A673 (cell line): Measurements from ENCODE around the gene NUDT8. TPM values are rescaled to one million over a fixed set of nuclear protein-coding genes. Genes with fewer than 3 reads are reported as not detected.

Experiments
- BruUV-seq: library from RNA; stranded (reverse); fragments of 400-500 nt; replicated peaks from 2 replicates; lab custom pipeline; 2021; lab: Mats Ljungman, UMichigan
- CTCF ChIA-PET: fragments of 300-600 bp; sonication (Branson Sonifier 250); formaldehyde crosslinking; loops from one replicate; lab custom pipeline; 2022; ENCODE audit warnings: antibody characterized with exemption; lab: Charles Lee
- POLR2A ChIA-PET: fragments of 300-600 bp; sonication (Branson Sonifier 250); formaldehyde crosslinking; loops from one replicate; lab custom pipeline; 2022; ENCODE audit warnings: antibody characterized with exemption; ENCODE audit not compliant: low non-redundant PET; lab: Charles Lee
- DNase-seq: peaks from one replicate; pipeline ENCODE4 v3.0.0-alpha.2; 2015; ENCODE audit warnings: low spot score
- H3K27ac ChIP-seq: fragments of 200-600 bp; sonication (generic); 2 replicates; pipeline ENCODE4 v1.5.1; 2016; ENCODE audit warnings: mixed run types, low read depth, mild to moderate bottlenecking, mixed read lengths, antibody characterized with exemption, low read length; ENCODE audit not compliant: poor library complexity, severe bottlenecking
- H3K27me3 ChIP-seq: fragments of 200-600 bp; sonication (generic); replicated peaks from 2 replicates; pipeline ENCODE4 v1.6.1; 2017; ENCODE audit warnings: mixed run types, low read depth, mild to moderate bottlenecking, mixed read lengths, antibody characterized with exemption, low read length; ENCODE audit not compliant: insufficient read depth, poor library complexity
- H3K36me3 ChIP-seq: fragments of 200-600 bp; sonication (generic); 2 replicates; pipeline ENCODE4 v1.6.1; 2016; ENCODE audit warnings: mixed run types, mild to moderate bottlenecking, mixed read lengths, antibody characterized with exemption, low read length; ENCODE audit not compliant: insufficient read depth, poor library complexity, severe bottlenecking
- H3K4me1 ChIP-seq: fragments of 200-600 bp; sonication (generic); 2 replicates; pipeline ENCODE4 v1.6.1; 2017; ENCODE audit warnings: mixed run types, mild to moderate bottlenecking, mixed read lengths, antibody characterized with exemption, low read length; ENCODE audit not compliant: insufficient read depth, poor library complexity, severe bottlenecking
- H3K4me3 ChIP-seq: fragments of 200-600 bp; sonication (generic); 2 replicates; pipeline ENCODE4 v1.5.1; 2016; ENCODE audit warnings: low read depth, mixed run types, mild to moderate bottlenecking, mixed read lengths, low read length; ENCODE audit not compliant: poor library complexity, severe bottlenecking
- H3K9me3 ChIP-seq: fragments of 200-600 bp; sonication (generic); 2 replicates; pipeline ENCODE4 v1.6.1; 2016; ENCODE audit warnings: mixed run types, low read depth, mild to moderate bottlenecking, mixed read lengths, antibody characterized with exemption, low read length; ENCODE audit not compliant: poor library complexity, severe bottlenecking
- EZH2 ChIP-seq: fragments of 200-600 bp; sonication (generic); IDR thresholded peaks from 2 replicates; pipeline ENCODE4 v1.6.1; 2017; ENCODE audit warnings: borderline replicate concordance, low read depth, mild to moderate bottlenecking, mixed read lengths, antibody characterized with exemption, low read length; ENCODE audit not compliant: poor library complexity, severe bottlenecking
- intact Hi-C: fragments of 100-400 bp; cut with micrococcal nuclease; formaldehyde crosslinking; loops from one replicate; pipeline ENCODE4 v1.10.0; 2022; ENCODE audit not compliant: unreplicated experiment
- total RNA-seq: library from RNA; stranded (reverse); gene quantifications from 2 replicates; pipeline ENCODE4 v1.2.3, GENCODE V29; 2021
- TF ChIP-seq, protein P1 (sequence below): fragments of 300-800, 200-600 bp; sonication (generic); conservative IDR thresholded peaks from 2 replicates; pipeline ENCODE4 v1.5.1; 2017; ENCODE audit warnings: low read depth, mild to moderate bottlenecking, antibody characterized with exemption, low read length, moderate library complexity, mixed read lengths

Gene NUDT8
- total RNA-seq, 1 experiment from 2014 or later: 3.4 TPM

DNA sequence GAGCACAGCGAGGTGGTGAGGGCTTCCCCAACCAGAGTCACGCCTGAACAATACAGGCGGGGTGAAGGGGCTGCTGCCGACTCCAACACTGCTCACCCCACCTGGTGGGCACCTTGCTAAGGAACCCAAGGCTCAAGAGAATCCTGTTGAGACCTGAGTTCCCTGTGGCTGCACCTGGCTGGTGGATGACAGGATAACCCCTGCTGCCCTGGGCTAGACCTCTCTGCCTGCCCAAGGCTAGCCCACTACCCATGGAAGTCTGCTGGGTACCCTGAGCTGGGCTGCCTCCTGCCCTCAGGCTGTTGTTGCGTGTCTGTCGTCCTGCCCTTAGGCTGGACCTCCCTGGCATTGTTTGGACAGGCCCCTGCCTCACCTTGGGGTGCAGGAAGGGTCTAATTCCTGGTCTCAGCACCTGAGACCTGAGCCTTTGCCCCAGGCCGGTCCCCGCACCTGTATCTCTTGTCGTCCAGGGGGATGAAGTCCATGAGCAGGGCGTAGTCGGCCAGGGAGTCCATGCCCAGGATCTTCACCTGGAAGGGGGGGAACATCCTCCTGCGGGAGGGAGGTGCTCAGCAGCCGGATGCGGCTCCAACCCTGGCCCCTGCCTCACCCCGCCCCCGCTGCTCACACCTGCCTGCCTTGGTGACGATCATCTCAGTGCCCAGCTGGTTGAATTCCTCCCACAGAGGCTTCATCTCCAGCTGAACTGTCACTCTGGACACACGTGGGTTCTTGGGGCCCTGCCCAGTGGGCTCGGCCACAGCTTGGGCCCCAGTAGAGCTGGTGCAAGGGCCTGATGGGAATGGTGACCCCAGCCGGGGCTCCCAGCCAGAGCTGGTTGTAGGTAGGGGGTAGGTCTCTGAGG lies 4.9 kb upstream of the NUDT8 start:
- no peaks in the 10 kb centered on the region for H3K27me3 ChIP-seq
- no peak overlapping the region for H3K27ac ChIP-seq
- POLR2A ChIA-PET: no interaction called here
- CTCF ChIA-PET: no interaction called here
- H3K36me3 ChIP-seq: no peaks in the 10 kb centered on the region
- no peaks in the 10 kb centered on the region for H3K9me3 ChIP-seq
- BruUV-seq: no TSS peak
- intact Hi-C loops: loop anchor here (5.0 kb wide), 1 partner anchor 168 kb away; no protein-coding TSS in a partner anchor
- TF ChIP-seq EZH2: no peak
- TF ChIP-seq, protein P1, sequence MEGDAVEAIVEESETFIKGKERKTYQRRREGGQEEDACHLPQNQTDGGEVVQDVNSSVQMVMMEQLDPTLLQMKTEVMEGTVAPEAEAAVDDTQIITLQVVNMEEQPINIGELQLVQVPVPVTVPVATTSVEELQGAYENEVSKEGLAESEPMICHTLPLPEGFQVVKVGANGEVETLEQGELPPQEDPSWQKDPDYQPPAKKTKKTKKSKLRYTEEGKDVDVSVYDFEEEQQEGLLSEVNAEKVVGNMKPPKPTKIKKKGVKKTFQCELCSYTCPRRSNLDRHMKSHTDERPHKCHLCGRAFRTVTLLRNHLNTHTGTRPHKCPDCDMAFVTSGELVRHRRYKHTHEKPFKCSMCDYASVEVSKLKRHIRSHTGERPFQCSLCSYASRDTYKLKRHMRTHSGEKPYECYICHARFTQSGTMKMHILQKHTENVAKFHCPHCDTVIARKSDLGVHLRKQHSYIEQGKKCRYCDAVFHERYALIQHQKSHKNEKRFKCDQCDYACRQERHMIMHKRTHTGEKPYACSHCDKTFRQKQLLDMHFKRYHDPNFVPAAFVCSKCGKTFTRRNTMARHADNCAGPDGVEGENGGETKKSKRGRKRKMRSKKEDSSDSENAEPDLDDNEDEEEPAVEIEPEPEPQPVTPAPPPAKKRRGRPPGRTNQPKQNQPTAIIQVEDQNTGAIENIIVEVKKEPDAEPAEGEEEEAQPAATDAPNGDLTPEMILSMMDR: no peak
- no peak for DNase-seq
- H3K4me1 ChIP-seq: peaks cover 10% of the 10 kb centered on the region
- no peak overlapping the region for H3K4me3 ChIP-seq

DNA sequence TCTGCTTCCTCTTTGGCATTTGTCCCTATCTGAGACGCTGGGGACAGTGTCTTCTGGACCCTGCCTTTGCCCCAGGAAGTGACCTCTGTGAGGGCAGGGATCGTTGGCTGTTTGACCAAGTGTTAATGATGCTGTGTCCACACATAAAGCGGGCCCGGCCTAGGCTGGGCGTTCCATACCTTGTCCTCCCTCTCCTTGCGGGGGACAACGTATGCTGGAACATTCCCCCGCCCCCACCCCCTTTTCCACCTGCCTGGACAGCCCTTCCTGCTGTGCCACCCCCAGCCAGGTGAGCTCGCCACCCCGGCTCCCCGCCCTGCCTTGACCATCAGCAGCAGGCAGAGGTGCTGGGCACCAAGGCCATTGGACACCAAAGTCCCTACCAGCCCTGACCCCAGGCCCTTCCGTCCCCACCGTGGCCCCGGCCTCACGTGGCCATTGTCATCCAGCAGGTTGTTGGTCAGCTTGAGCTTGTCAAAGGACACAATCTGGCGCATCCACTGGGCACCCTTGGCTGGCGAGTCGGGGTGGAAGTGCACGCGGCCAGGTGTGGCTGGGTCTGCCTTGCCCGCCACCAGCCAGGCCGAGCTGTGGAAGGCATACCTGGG lies 4.1 kb upstream of the NUDT8 start:
- peaks cover 11% of the 10 kb centered on the region for H3K4me1 ChIP-seq
- TF ChIP-seq, protein P1: no peak
- no peak for TF ChIP-seq EZH2
- H3K9me3 ChIP-seq: no peaks in the 10 kb centered on the region
- ChIA-PET POLR2A (no interaction called here), CTCF (no interaction called here)
- H3K36me3 ChIP-seq: no peaks in the 10 kb centered on the region
- H3K27me3 ChIP-seq: no peaks in the 10 kb centered on the region
- no peak overlapping the region for H3K27ac ChIP-seq
- H3K4me3 ChIP-seq: no peak overlapping the region
- intact Hi-C loops: loop anchor here (5.0 kb wide), 1 partner anchor 168 kb away; no protein-coding TSS in a partner anchor
- no peak for DNase-seq
- BruUV-seq: no TSS peak

DNA sequence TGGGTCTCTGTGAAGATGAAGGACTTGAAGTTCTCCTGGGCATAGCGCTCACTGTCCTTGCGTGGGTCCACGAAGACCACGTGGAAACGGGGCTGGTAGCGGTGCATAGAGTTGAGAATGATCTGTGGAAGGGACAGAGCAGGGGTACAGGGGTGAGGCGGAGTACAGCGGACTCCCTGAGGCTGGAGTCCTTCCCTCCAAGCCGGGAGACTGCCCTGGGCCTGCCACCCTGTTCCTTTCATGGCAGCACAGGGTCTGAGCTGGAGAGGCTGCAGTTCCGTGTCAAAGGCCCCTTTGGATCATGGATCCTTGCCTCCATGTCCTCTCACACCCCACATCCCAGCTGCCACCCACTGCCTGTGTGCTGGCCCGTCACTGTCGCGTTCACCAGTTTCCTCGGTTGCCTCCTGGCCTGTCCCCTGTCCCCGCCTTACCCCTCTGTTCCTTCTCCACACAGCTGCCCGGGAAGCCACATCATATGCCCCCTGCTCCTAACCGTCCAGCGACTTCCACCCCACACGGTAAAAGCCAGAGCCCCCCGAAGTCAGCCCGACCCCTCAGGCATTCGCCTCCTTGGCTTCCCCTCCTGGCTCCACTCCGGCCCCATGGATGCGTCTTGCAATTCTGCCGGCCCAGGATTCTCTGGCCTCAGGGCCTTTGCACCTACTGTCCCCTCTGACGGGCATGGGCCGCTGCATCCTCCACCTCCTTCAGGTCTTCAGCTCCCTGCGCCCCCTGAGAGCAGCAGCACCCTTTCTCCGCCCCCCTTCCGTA lies 3.4 kb upstream of the NUDT8 start:
- H3K27ac ChIP-seq: no peak overlapping the region
- DNase-seq: no peak
- peaks cover 11% of the 10 kb centered on the region for H3K4me1 ChIP-seq
- BruUV-seq: no TSS peak
- H3K27me3 ChIP-seq: no peaks in the 10 kb centered on the region
- H3K36me3 ChIP-seq: no peaks in the 10 kb centered on the region
- H3K9me3 ChIP-seq: no peaks in the 10 kb centered on the region
- H3K4me3 ChIP-seq: no peak overlapping the region
- intact Hi-C loops: loop anchor here (5.0 kb wide), 1 partner anchor 169 kb away; no protein-coding TSS in a partner anchor
- CTCF ChIA-PET: no interaction called here
- POLR2A ChIA-PET: no interaction called here
- TF ChIP-seq EZH2: no peak
- TF ChIP-seq, protein P1: no peak
